Fibroblast of pulmonary artery (primary cell): ENCODE measurements around the gene ADARB2.

Source experiments
- DNase-seq: peaks from one replicate; pipeline ENCODE4 v3.0.0-alpha.2; 2010; ENCODE audit warnings: low read depth
- H3K4me3 ChIP-seq: replicated peaks from 2 replicates; pipeline ENCODE4 v1.5.1; 2011; ENCODE audit warnings: low read depth, mild to moderate bottlenecking, control low read depth, low read length, moderate library complexity
- CTCF ChIP-seq: IDR thresholded peaks from 2 replicates; pipeline ENCODE4 v1.5.1; 2011; ENCODE audit warnings: mild to moderate bottlenecking, control low read depth, low read length, inconsistent platforms; ENCODE audit errors: missing control alignments

Gene ADARB2

GRCh38 chr10:1130226-1130625, 607.1 kb downstream of the ADARB2 start:
- no peak for TF ChIP-seq CTCF
- H3K4me3 ChIP-seq: no peak overlapping the region
- no peak for DNase-seq

- DNase-seq: no peak
Observed at GRCh38 chr10:1128649-1129048, 608.7 kb downstream of the ADARB2 start.

GRCh38 chr10:1128115-1128514, 609.2 kb downstream of the ADARB2 start:
- TF ChIP-seq CTCF: no peak
- H3K4me3 ChIP-seq: no peak overlapping the region
- DNase-seq: no peak

More at GRCh38 chr10:1128649-1129048, 608.7 kb downstream of the ADARB2 start:
- TF ChIP-seq CTCF: no peak
- H3K4me3 ChIP-seq: no peak overlapping the region

- no peak for TF ChIP-seq CTCF
- DNase-seq: no peak
- no peak overlapping the region for H3K4me3 ChIP-seq
Observed at GRCh38 chr10:1127629-1128028, 609.7 kb downstream of the ADARB2 start.
